Heart left ventricle (tissue), 13 donors: ENCODE results near the gene KRT81.

Source experiments
- CTCF ChIP-seq, 12 donors: fragments of 200-600 bp; sonication (generic) in 4 of 12; IDR thresholded peaks; one replicate each; pipeline versions ENCODE4 v1.5.0 to v1.8.0; 2018 to 2022; ENCODE audit warnings: antibody characterized with exemption in 12 of 12, mild to moderate bottlenecking in 5 of 12
- POLR2A ChIP-seq, 2 donors: fragments of 450-650 bp; IDR thresholded peaks; one replicate each; pipeline ENCODE4 v1.6.1; 2017; ENCODE audit warnings: antibody characterized with exemption in 2 of 2, mild to moderate bottlenecking in 2 of 2, moderate library complexity in 2 of 2
- donor health status: ischemic (EF 13 %, LVEDD 7.1; RV severe dilation, severe dysfunction).
- donor health status: DM: no; HTN: yes; CAD: no.
- donor health status: DM: no; HTN: no; CAD: no.
- donor health status: ischemic (EF 25% LVEDD 6.9; RV normal size, moderate dysfunction).
- donor health status: ischemic (EF 25% LVEDD 5.7; RV mildly dilated, moderate dysfunction).
- donor health status: ischemic (EF 35%, LVEDD 5.7; RV mildly dilated, moderate dysfunction).
- donor health status: nonischemic (EF 11% LVEDD 7.7; RV severe dilation, severe dysfunction).
- donor health status: DM: yes; HTN: yes; CAD: no.
- donor health status: PGD.
- donor health status: ischemic (EF 29% LVEDD 5.4; RV normal size, mild dysfunction).
- donor health status: nonischemic (EF 23%, LVEDD 6.1; RV moderate dilation, normal function).

- TF ChIP-seq CTCF (IDR thresholded peaks at IDR 0.05) (no peak), POLR2A (IDR thresholded peaks at IDR 0.05) (no peak)
Observed at GRCh38 chr12:52247622-52248540, 43.5 kb downstream of the KRT81 start.
